GM18868 (cell line): ENCODE measurements around the gene CNOT4.
A peak's percentile ranks its signal among the peaks of the same experiment; 100 is the strongest.
"Not testable (repeated sequence)": the region's sequence is repeated elsewhere in the genome, so short reads cannot be mapped to it uniquely, and the experiment has no call there.

Experiments used
- ATAC-seq: cut with Tn5 transposase; IDR thresholded peaks from one replicate; pipeline ENCODE4 v1.9.1; 2021; ENCODE audit warnings: mild to moderate bottlenecking, moderate library complexity; ENCODE audit not compliant: unreplicated experiment

CNOT4 gene

GRCh38 chr7:135459076-135459475 lies 50.8 kb downstream of the CNOT4 start:
- no peak for ATAC-seq

GRCh38 chr7:135454060-135454459 lies 55.8 kb downstream of the CNOT4 start:
- ATAC-seq: peak; percentile 74

- ATAC-seq: no peak
Measured at GRCh38 chr7:135449436-135449835, 60.5 kb downstream of the CNOT4 start.

GRCh38 chr7:135448753-135449152 lies 61.1 kb downstream of the CNOT4 start:
- ATAC-seq: no peak

GRCh38 chr7:135447748-135448147 lies 62.2 kb downstream of the CNOT4 start:
- no peak for ATAC-seq

GRCh38 chr7:135445690-135446089 lies 64.2 kb downstream of the CNOT4 start:
- ATAC-seq: peak; percentile 50

- ATAC-seq: not testable (repeated sequence)
Measured at GRCh38 chr7:135445266-135445665, 64.6 kb downstream of the CNOT4 start.

GRCh38 chr7:135441791-135442190 lies 68.1 kb downstream of the CNOT4 start:
- ATAC-seq: no peak

- no peak for ATAC-seq
Measured at GRCh38 chr7:135434047-135434446, 75.9 kb downstream of the CNOT4 start.

GRCh38 chr7:135430626-135431025 lies 79.3 kb downstream of the CNOT4 start:
- ATAC-seq: no peak

GRCh38 chr7:135428879-135429278 lies 81.0 kb downstream of the CNOT4 start:
- ATAC-seq: no peak

GRCh38 chr7:135428011-135428410 lies 81.9 kb downstream of the CNOT4 start:
- ATAC-seq: no peak

- no peak for ATAC-seq
Measured at GRCh38 chr7:135427166-135427565, 82.7 kb downstream of the CNOT4 start.

GRCh38 chr7:135425036-135425435 lies 84.9 kb downstream of the CNOT4 start:
- ATAC-seq: no peak

- ATAC-seq: no peak
Measured at GRCh38 chr7:135420786-135421185, 89.1 kb downstream of the CNOT4 start.

- ATAC-seq: no peak
Measured at GRCh38 chr7:135416431-135416830, 93.5 kb downstream of the CNOT4 start.

GRCh38 chr7:135414850-135415439 lies 95.0 kb downstream of the CNOT4 start:
- ATAC-seq: no peak

- no peak for ATAC-seq
Measured at GRCh38 chr7:135414208-135414607, 95.7 kb downstream of the CNOT4 start.

GRCh38 chr7:135411098-135411497 lies 98.8 kb downstream of the CNOT4 start:
- ATAC-seq: no peak

- no peak for ATAC-seq
Measured at GRCh38 chr7:135410543-135410942, 99.4 kb downstream of the CNOT4 start.

GRCh38 chr7:135409845-135410542 lies 99.9 kb downstream of the CNOT4 start:
- ATAC-seq: no peak

- no peak for ATAC-seq
Measured at GRCh38 chr7:135407884-135408283, 102.0 kb downstream of the CNOT4 start.

- no peak for ATAC-seq
Measured at GRCh38 chr7:135406918-135407317, 103.0 kb downstream of the CNOT4 start.
